ENCODE results near the gene COMMD10. TPM values are rescaled to one million over a fixed set of nuclear protein-coding genes. Genes with fewer than 3 reads are reported as not detected.

COMMD10 gene
- total RNA-seq, 1 donor from 2014 or later = 30.3 TPM

GRCh38 chr5:116212225-116212624 lies 127.4 kb downstream of the COMMD10 start:
- no peak for FAIRE-seq

DNA sequence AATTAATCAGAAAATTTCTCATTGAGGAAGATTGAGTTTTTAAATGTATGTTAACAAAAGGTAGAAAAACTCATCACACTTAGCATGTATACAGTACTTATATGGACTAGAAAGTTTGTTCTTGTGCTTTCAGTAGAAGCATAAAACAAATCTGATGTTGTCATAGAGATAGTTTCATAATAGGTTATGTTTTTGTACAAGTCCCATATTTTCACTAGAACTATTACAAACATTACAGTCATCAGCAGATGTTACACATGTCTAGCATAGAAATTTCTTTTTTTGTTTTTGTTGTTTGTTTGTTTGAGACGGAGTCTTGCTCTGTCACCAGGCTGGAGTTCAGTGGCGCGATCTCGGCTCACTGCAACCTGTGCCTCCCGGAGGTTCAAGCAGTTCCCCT lies 131.4 kb downstream of the COMMD10 start:
- H3K36me3 ChIP-seq (ENCODE audit: control insufficient read depth, insufficient read depth, low read length) = no peaks in the 10 kb centered on the region
- DNase-seq (ENCODE audit: low read depth) (no peak), FAIRE-seq (no peak)
- H3K27me3 ChIP-seq (ENCODE audit: control insufficient read depth, insufficient read depth, low read length) = no peaks in the 10 kb centered on the region
- TF ChIP-seq, protein P1, sequence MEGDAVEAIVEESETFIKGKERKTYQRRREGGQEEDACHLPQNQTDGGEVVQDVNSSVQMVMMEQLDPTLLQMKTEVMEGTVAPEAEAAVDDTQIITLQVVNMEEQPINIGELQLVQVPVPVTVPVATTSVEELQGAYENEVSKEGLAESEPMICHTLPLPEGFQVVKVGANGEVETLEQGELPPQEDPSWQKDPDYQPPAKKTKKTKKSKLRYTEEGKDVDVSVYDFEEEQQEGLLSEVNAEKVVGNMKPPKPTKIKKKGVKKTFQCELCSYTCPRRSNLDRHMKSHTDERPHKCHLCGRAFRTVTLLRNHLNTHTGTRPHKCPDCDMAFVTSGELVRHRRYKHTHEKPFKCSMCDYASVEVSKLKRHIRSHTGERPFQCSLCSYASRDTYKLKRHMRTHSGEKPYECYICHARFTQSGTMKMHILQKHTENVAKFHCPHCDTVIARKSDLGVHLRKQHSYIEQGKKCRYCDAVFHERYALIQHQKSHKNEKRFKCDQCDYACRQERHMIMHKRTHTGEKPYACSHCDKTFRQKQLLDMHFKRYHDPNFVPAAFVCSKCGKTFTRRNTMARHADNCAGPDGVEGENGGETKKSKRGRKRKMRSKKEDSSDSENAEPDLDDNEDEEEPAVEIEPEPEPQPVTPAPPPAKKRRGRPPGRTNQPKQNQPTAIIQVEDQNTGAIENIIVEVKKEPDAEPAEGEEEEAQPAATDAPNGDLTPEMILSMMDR (IDR thresholded peaks at IDR 0.05; ENCODE audit: insufficient read depth, low read length, severe bottlenecking) = no peak
- H3K4me3 ChIP-seq (ENCODE audit: low read depth, low read length) = no peak overlapping the region

More at GRCh38 chr5:116212225-116212624, 127.4 kb downstream of the COMMD10 start:
- TF ChIP-seq, protein P1 (IDR thresholded peaks at IDR 0.05; ENCODE audit: insufficient read depth, low read length, severe bottlenecking) = no peak
- Histone ChIP-seq H3K36me3 (ENCODE audit: control insufficient read depth, insufficient read depth, low read length) (no peaks in the 10 kb centered on the region), H3K27me3 (ENCODE audit: control insufficient read depth, insufficient read depth, low read length) (no peaks in the 10 kb centered on the region), H3K4me3 (ENCODE audit: low read depth, low read length) (no peak overlapping the region)
- no peak for DNase-seq (ENCODE audit: low read depth)

DNA sequence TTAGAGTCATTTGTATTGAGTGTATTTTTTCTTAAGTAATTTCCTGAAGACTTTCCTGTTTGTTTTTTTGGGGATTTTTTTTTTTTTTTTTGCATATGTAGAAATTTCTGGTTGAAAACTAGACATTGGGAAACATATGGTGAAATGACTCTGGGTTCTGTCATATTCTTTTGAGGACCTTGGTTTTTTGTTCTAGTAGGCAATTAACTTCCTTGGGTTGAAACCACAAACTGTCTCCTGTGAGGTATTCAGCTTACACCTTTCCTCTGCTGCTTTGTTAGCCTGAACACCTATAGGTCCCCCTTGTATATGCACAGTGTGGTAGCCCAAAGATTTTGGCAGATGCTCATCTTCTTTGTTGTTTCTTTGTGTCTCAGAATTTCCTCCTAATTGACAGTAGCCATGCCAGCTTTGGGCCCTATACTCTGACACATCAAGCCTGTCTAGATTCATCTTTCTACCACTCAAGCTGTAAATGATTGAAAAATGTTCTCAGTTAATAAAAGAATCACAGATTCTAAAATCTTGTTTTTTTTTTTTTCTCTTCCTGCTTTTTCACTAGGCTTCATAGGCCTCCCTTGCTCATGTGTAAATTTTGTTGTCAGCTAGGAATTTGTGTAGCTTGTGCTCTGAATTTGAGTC lies 140.6 kb downstream of the COMMD10 start:
- FAIRE-seq (no peak), DNase-seq (ENCODE audit: low read depth) (no peak)
- H3K27me3 ChIP-seq (ENCODE audit: control insufficient read depth, insufficient read depth, low read length) = no peaks in the 10 kb centered on the region
- no peaks in the 10 kb centered on the region for H3K36me3 ChIP-seq (ENCODE audit: control insufficient read depth, insufficient read depth, low read length)
- TF ChIP-seq, protein P1 (IDR thresholded peaks at IDR 0.05; ENCODE audit: insufficient read depth, low read length, severe bottlenecking) = no peak
- no peak overlapping the region for H3K4me3 ChIP-seq (ENCODE audit: low read depth, low read length)

- no peaks in the 10 kb centered on the region for H3K27me3 ChIP-seq (ENCODE audit: control insufficient read depth, insufficient read depth, low read length)
- no peaks in the 10 kb centered on the region for H3K36me3 ChIP-seq (ENCODE audit: control insufficient read depth, insufficient read depth, low read length)
- no peak overlapping the region for H3K4me3 ChIP-seq (ENCODE audit: low read depth, low read length)
- no peak for FAIRE-seq
- TF ChIP-seq, protein P1 (IDR thresholded peaks at IDR 0.05; ENCODE audit: insufficient read depth, low read length, severe bottlenecking) = no peak
- DNase-seq (ENCODE audit: low read depth) = no peak
Observed at GRCh38 chr5:116229131-116229689, 144.4 kb downstream of the COMMD10 start.

DNA sequence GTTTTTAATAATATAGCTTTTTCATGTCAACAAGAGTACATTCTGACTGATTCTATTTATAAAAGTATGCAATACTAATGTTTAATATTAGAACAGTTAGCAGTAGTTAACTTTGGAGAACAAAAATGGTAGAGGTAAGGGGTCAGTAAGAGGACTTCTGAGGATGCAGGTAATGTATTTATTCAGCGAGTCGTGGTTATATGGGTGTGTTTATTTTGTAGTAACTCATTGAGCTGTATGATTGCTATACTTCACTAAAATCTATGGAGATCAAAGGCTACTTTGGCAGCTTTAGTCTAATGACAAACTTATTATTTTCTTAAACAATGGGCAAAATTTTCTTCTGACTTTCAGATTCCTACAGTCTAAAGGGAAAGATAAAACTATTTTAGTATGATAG lies 146.5 kb downstream of the COMMD10 start:
- FAIRE-seq = no peak
- TF ChIP-seq, protein P1 (IDR thresholded peaks at IDR 0.05; ENCODE audit: insufficient read depth, low read length, severe bottlenecking) = no peak

More for the DNA sequence above, 146.5 kb downstream of the COMMD10 start:
- Histone ChIP-seq H3K27me3 (ENCODE audit: control insufficient read depth, insufficient read depth, low read length) (no peaks in the 10 kb centered on the region), H3K36me3 (ENCODE audit: control insufficient read depth, insufficient read depth, low read length) (no peaks in the 10 kb centered on the region), H3K4me3 (ENCODE audit: low read depth, low read length) (no peak overlapping the region)
- no peak for DNase-seq (ENCODE audit: low read depth)
